WTC11 (cell line): ENCODE results near the gene LIMCH1. TPM values are rescaled to one million over a fixed set of nuclear protein-coding genes. Genes with fewer than 3 reads are reported as not detected.

Experiments used
- ATAC-seq: fragments of 200-7000 bp; cut with Tn5 transposase; 2 replicates; pipeline ENCODE4 v1.10.0; 2021; ENCODE audit warnings: mild to moderate bottlenecking, moderate library complexity
- CTCF ChIA-PET: fragments of 300-600 bp; sonication (Branson Sonifier 250); formaldehyde crosslinking; loops from one replicate; lab custom pipeline; 2021; ENCODE audit warnings: antibody characterized with exemption; lab: Charles Lee
- POLR2A ChIA-PET: fragments of 350-600 bp; sonication (Branson Sonifier 250); formaldehyde crosslinking; loops from one replicate; lab custom pipeline; 2021; ENCODE audit warnings: antibody characterized with exemption; lab: Charles Lee
- DNase-seq: peaks from one replicate; pipeline ENCODE4 v3.0.0; 2021; ENCODE audit warnings: low spot score
- H3K27ac Mint-ChIP-seq: 2 replicates; pipeline ENCODE4 v1.8.0; 2021; ENCODE audit warnings: mixed read lengths
- H3K27me3 Mint-ChIP-seq: 2 replicates; pipeline ENCODE4 v1.8.0; 2021; ENCODE audit warnings: low read depth, mild to moderate bottlenecking, moderate library complexity, mixed read lengths
- H3K36me3 Mint-ChIP-seq: 2 replicates; pipeline ENCODE4 v1.8.0; 2021; ENCODE audit warnings: mixed read lengths
- H3K4me1 Mint-ChIP-seq: 2 replicates; pipeline ENCODE4 v1.8.0; 2022; ENCODE audit warnings: mixed read lengths
- H3K4me3 Mint-ChIP-seq: 2 replicates; pipeline ENCODE4 v1.8.0; 2021; ENCODE audit warnings: mild to moderate bottlenecking, moderate library complexity, mixed read lengths
- H3K9me3 Mint-ChIP-seq: 2 replicates; pipeline ENCODE4 v1.8.0; 2021; ENCODE audit warnings: mixed read lengths
- AFF4 ChIP-seq: sonication (generic); formaldehyde crosslinking; IDR thresholded peaks from 2 replicates; pipeline ENCODE4 v1.8.1; 2023; ENCODE audit warnings: mild to moderate bottlenecking, missing genetic modification reagents, borderline replicate concordance
- E2F4 ChIP-seq: sonication (generic); formaldehyde crosslinking; IDR thresholded peaks from 2 replicates; pipeline ENCODE4 v1.8.1; 2022; ENCODE audit warnings: low read depth, mild to moderate bottlenecking, moderate library complexity, missing genetic modification reagents, borderline replicate concordance
- ERG ChIP-seq: fragments of 250-450 bp; sonication (Bioruptor Pico); IDR thresholded peaks from 2 replicates; pipeline ENCODE4 v1.8.0; 2021; ENCODE audit warnings: mild to moderate bottlenecking
- ETV6 ChIP-seq: sonication (generic); formaldehyde crosslinking; IDR thresholded peaks from 2 replicates; pipeline ENCODE4 v1.8.1; 2022; ENCODE audit warnings: mild to moderate bottlenecking, missing genetic modification reagents
- FOXP1 ChIP-seq: sonication (generic); formaldehyde crosslinking; IDR thresholded peaks from 2 replicates; pipeline ENCODE4 v1.8.0; 2022; ENCODE audit warnings: missing genetic modification reagents, mild to moderate bottlenecking, moderate library complexity, borderline replicate concordance
- GRHL2 ChIP-seq: fragments of 250-450 bp; sonication (Bioruptor Pico); IDR thresholded peaks from 2 replicates; pipeline ENCODE4 v1.8.0; 2022; ENCODE audit warnings: mild to moderate bottlenecking, moderate library complexity; ENCODE audit not compliant: insufficient replicate concordance, severe bottlenecking
- HMGA2 ChIP-seq: fragments of 250-450 bp; sonication (Bioruptor Pico); IDR thresholded peaks from 2 replicates; pipeline ENCODE4 v1.4.0; 2021; ENCODE audit warnings: mild to moderate bottlenecking, moderate library complexity
- MXD4 ChIP-seq: fragments of 250-450 bp; sonication (Bioruptor Pico); IDR thresholded peaks from 2 replicates; pipeline ENCODE4 v1.8.0; 2021; ENCODE audit warnings: mild to moderate bottlenecking, moderate library complexity, borderline replicate concordance
- NFATC4 ChIP-seq: fragments of 250-450 bp; sonication (Bioruptor Pico); IDR thresholded peaks from 2 replicates; pipeline ENCODE4 v1.9.0; 2021; ENCODE audit warnings: mild to moderate bottlenecking
- RELA ChIP-seq: sonication (generic); formaldehyde crosslinking; IDR thresholded peaks from 2 replicates; pipeline ENCODE4 v1.8.1; 2022; ENCODE audit warnings: missing genetic modification reagents, mild to moderate bottlenecking, borderline replicate concordance
- SP1 ChIP-seq: sonication (generic); formaldehyde crosslinking; conservative IDR thresholded peaks from 2 replicates; pipeline ENCODE4 v1.8.1; 2022; ENCODE audit warnings: missing genetic modification reagents
- USF2 ChIP-seq: sonication (generic); formaldehyde crosslinking; IDR thresholded peaks from 2 replicates; pipeline ENCODE4 v1.8.1; 2023; ENCODE audit warnings: mild to moderate bottlenecking, missing genetic modification reagents, moderate library complexity
- ZNF263 ChIP-seq: sonication (generic); formaldehyde crosslinking; IDR thresholded peaks from 2 replicates; pipeline ENCODE4 v1.8.1; 2022; ENCODE audit warnings: low read depth, mild to moderate bottlenecking, moderate library complexity, missing genetic modification reagents
- ZNF317 ChIP-seq: sonication (generic); formaldehyde crosslinking; IDR thresholded peaks from 2 replicates; pipeline ENCODE4 v1.8.1; 2023; ENCODE audit warnings: low read depth, mild to moderate bottlenecking, moderate library complexity, missing genetic modification reagents, borderline replicate concordance
- ZNF425 ChIP-seq: fragments of 250-450 bp; sonication (Bioruptor Pico); conservative IDR thresholded peaks from 2 replicates; pipeline ENCODE4 v1.9.0; 2021; ENCODE audit warnings: mild to moderate bottlenecking
- ZNF512 ChIP-seq: sonication (generic); formaldehyde crosslinking; IDR thresholded peaks from 2 replicates; pipeline ENCODE4 v1.8.1; 2022; ENCODE audit warnings: missing genetic modification reagents, borderline replicate concordance
- total RNA-seq: library from RNA; stranded (reverse); gene quantifications from 3 replicates; pipeline ENCODE4 v1.2.3, GENCODE V29; 2021

The LIMCH1 gene
- total RNA-seq, 1 experiment from 2014 or later = 0.92 TPM

GRCh38 chr4:41526628-41527027, 11.3 kb upstream of the LIMCH1 start (continued):
- no peak for TF ChIP-seq ZNF317
- TF ChIP-seq MXD4 (CRISPR knock-in tag) = no peak
- TF ChIP-seq AFF4 = no peak

- H3K4me1 Mint-ChIP-seq = peaks cover 18% of the 10 kb centered on the region
- CTCF ChIA-PET = interaction anchor here (1.1 kb wide), 1 partner anchor 10 kb away, joined by 3 read pairs; the partner anchor contains the start of gene LIMCH1
- no peak overlapping the region for H3K4me3 Mint-ChIP-seq
- DNase-seq (no peak), ATAC-seq (no peak)
- H3K9me3 Mint-ChIP-seq = peaks cover 6% of the 10 kb centered on the region
- H3K27ac Mint-ChIP-seq = no peak overlapping the region
- TF ChIP-seq ZNF512 (CRISPR knock-in tag) (no peak), GRHL2 (CRISPR knock-in tag) (no peak), SP1 (CRISPR knock-in tag) (no peak), E2F4 (no peak), HMGA2 (CRISPR knock-in tag) (no peak), NFATC4 (CRISPR knock-in tag) (no peak), ZNF263 (CRISPR knock-in tag) (no peak), USF2 (CRISPR knock-in tag) (no peak), ERG (no peak), FOXP1 (CRISPR knock-in tag) (no peak), ETV6 (CRISPR knock-in tag) (no peak), RELA (no peak), ZNF425 (CRISPR knock-in tag) (no peak)
- H3K36me3 Mint-ChIP-seq = no peaks in the 10 kb centered on the region
- no peaks in the 10 kb centered on the region for H3K27me3 Mint-ChIP-seq
- POLR2A ChIA-PET = no interaction called here
Observed at GRCh38 chr4:41528512-41529205, 9.3 kb upstream of the LIMCH1 start.
